ENCODE measurements around the gene RFC1.

Gene RFC1

DNA sequence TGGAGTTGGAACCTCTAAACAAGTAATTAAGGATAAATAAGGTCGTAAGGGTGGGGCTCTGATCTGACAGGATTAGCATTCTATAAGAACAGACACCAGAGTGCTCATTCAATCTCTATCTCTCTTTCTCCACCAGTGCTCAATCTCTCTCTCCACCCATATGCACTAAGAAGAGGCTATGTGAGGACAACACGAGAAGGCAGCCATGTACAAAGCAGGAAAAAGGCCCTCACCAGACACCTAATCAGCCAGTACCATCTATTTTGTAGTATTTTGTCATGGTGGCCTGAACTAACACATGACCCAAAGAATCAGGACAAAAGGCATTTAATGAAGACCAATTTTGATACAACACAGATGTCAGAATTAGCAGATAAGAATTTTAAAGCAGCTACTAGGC lies 16.8 kb downstream of the RFC1 start:
- peaks cover 22% of the 10 kb centered on the region for H3K4me1 ChIP-seq (ENCODE audit: control insufficient read depth, insufficient read depth, low read length)
- H3K9ac ChIP-seq (ENCODE audit: low read length): no peak overlapping the region
- H3K9me3 ChIP-seq (ENCODE audit: control insufficient read depth, low read length): peaks cover 5% of the 10 kb centered on the region
- DNase-seq (ENCODE audit: low read depth): no peak
- no peaks in the 10 kb centered on the region for H3K27me3 ChIP-seq (replicated peaks; ENCODE audit: control insufficient read depth, insufficient read depth, low read length)
- peaks cover 36% of the 10 kb centered on the region for H3K36me3 ChIP-seq (ENCODE audit: control insufficient read depth, insufficient read depth, low read length, severe bottlenecking)
- H3K4me3 ChIP-seq (ENCODE audit: low read length): no peak overlapping the region

DNA sequence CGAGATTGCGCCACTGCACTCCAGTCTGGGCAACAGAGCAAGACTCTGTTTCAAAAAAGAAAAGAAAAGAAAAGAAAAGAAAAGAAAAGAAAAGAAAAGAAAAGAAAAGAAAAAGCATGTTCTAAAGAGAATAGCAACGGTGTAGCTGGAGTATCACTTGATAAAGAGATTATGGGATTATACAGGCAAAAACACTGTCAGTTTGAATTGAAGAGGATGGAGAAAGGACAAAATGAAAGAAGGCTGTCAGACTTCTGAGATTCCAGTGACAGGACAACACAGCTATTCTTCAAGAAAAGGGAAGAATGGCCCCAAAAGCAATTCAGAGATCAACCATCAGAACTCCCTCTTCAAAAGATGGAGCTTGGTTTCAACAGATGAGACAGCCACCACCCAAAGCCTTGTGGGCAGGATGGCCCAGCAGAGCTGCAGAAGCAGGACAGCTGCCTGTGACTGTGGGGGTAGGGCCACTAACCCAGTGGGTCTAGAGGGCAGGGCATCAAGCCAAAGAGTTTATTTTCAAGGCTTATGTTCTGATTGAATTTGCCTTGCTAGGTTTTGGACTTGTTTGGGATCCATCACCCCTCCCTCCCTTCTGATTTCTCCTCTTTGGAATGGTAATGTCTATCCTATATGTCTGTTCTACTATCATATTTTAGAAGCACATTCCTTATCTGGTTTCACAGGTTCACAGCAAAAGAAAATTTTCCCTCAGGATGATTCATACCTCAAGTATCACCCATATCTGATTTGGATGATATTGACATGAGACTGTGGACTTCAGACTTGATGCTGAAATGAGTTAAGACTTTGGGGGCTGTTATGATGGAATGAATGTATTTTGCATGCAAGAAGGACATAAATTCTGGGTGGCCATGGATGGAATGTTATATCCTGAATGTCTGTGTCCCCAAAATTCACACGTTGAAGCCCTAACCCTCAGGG lies 17.5 kb downstream of the RFC1 start:
- Histone ChIP-seq H3K9ac (ENCODE audit: low read length) (no peak overlapping the region), H3K36me3 (ENCODE audit: control insufficient read depth, insufficient read depth, low read length, severe bottlenecking) (peaks cover 36% of the 10 kb centered on the region), H3K9me3 (ENCODE audit: control insufficient read depth, low read length) (peaks cover 5% of the 10 kb centered on the region), H3K27me3 (replicated peaks; ENCODE audit: control insufficient read depth, insufficient read depth, low read length) (no peaks in the 10 kb centered on the region), H3K4me3 (ENCODE audit: low read length) (no peak overlapping the region), H3K4me1 (ENCODE audit: control insufficient read depth, insufficient read depth, low read length) (peaks cover 15% of the 10 kb centered on the region)
- peak; percentile 6 for DNase-seq (ENCODE audit: low read depth)

DNA sequence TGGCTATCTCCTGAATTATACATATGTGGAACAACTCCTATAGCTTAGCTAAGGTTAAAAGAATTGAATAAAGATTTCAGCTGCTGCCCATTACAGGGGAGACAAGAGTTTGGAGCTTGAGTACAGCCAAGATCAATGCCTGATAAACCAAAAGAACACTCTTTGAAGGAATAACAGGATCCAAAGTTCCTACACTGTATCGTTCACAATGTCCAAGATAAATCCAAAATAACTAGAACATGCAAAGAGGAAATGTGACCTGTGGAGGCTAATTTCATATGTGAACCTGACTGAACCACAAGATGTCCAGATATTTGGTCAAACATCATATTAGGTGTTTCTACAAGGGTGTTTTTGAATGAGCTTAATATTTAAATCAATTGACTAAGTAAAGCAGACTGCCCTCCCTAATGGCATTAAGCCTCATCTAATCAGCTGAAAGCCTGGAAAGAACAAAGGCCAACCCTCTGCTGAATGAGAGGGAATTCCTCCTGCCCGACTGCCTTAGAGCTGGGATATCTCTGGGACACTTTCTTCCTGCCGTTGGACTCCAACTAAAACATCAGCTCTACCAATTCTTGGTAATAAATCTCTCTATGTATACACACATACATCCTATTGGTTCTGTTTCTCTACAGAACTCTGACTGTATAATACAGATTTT lies 19.2 kb downstream of the RFC1 start:
- H3K27me3 ChIP-seq (replicated peaks; ENCODE audit: control insufficient read depth, insufficient read depth, low read length): no peaks in the 10 kb centered on the region
- no peak for DNase-seq (ENCODE audit: low read depth)
- peaks cover 39% of the 10 kb centered on the region for H3K36me3 ChIP-seq (ENCODE audit: control insufficient read depth, insufficient read depth, low read length, severe bottlenecking)
- peaks cover 5% of the 10 kb centered on the region for H3K9me3 ChIP-seq (ENCODE audit: control insufficient read depth, low read length)
- no peak overlapping the region for H3K9ac ChIP-seq (ENCODE audit: low read length)
- no peak overlapping the region for H3K4me3 ChIP-seq (ENCODE audit: low read length)
- peaks cover 4% of the 10 kb centered on the region for H3K4me1 ChIP-seq (ENCODE audit: control insufficient read depth, insufficient read depth, low read length)

DNA sequence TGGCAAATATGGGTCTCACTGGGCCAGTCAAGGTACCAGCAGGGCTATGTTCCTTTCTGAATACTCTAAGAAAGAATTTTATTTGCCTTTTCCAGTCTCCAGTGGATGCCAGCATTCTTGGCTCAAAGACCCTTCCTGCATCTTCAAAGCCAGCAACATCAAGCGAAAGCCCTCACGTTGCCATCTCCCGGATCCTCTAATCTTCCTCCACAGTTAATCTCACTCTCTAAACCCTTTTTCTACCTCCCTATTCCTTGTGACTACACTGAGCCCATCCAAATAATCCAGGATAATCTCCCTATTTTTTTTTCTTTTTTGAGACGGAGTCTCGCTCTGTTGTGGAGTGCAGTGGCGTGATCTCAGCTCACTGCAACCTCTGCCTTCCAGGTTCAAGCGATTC lies 23.4 kb downstream of the RFC1 start:
- no peaks in the 10 kb centered on the region for H3K9me3 ChIP-seq (ENCODE audit: control insufficient read depth, low read length)
- no peaks in the 10 kb centered on the region for H3K4me1 ChIP-seq (ENCODE audit: control insufficient read depth, insufficient read depth, low read length)
- no peak for DNase-seq (ENCODE audit: low read depth)
- H3K36me3 ChIP-seq (ENCODE audit: control insufficient read depth, insufficient read depth, low read length, severe bottlenecking): peaks cover 15% of the 10 kb centered on the region
- no peak overlapping the region for H3K9ac ChIP-seq (ENCODE audit: low read length)
- H3K4me3 ChIP-seq (ENCODE audit: low read length): no peak overlapping the region
- no peaks in the 10 kb centered on the region for H3K27me3 ChIP-seq (replicated peaks; ENCODE audit: control insufficient read depth, insufficient read depth, low read length)

DNA sequence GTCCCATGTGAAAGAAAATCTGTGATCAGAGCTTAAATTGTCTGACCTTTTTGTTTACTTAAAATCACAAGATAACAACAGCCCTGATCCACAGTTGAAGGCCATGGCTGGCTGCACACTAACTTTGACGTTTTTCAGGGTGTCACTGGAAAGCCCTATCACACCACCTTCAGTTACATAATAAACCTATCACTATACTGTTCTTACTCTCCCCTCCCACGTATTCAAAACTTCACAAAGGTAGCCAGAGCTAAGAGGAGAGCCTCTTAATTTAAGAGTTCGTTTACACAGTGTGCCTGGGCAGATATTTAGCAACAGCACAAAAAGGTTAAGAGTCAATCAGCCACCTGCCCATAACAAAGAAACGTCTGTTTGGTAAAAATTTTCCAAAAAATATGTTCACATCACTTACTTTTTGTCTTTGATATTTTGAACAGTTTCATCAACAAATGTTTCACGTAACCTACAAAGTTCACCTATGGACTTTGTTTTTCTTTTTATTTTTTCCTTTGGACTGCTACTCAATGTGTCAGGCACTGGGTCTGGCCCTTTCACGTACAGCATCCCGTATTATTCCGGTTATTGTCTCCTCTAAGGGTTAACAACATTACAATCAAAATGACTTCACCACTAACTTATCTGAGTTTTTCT lies 25.0 kb downstream of the RFC1 start:
- H3K4me1 ChIP-seq (ENCODE audit: control insufficient read depth, insufficient read depth, low read length): no peaks in the 10 kb centered on the region
- H3K27me3 ChIP-seq (replicated peaks; ENCODE audit: control insufficient read depth, insufficient read depth, low read length): no peaks in the 10 kb centered on the region
- no peak for DNase-seq (ENCODE audit: low read depth)
- no peak overlapping the region for H3K4me3 ChIP-seq (ENCODE audit: low read length)
- no peak overlapping the region for H3K9ac ChIP-seq (ENCODE audit: low read length)
- H3K9me3 ChIP-seq (ENCODE audit: control insufficient read depth, low read length): no peaks in the 10 kb centered on the region
- H3K36me3 ChIP-seq (ENCODE audit: control insufficient read depth, insufficient read depth, low read length, severe bottlenecking): peaks cover 6% of the 10 kb centered on the region

DNA sequence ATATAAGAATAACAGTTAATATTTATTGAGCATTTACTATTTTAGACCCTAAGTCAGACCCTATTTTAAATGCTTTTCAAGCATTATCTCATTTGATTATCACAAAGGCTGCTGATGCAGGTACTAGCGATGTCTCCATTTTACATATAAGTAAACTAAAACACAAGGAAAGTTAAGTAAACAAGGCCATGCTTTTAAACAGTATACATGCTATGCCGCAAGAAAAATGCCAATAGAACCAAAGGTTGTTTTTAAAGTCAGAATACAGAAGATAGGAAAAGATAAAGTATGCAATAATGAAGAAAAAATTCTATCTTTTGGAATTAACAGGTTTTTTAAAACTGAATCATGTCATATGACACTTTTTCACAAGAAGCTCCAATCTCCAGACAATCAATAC lies 26.2 kb downstream of the RFC1 start:
- H3K27me3 ChIP-seq (replicated peaks; ENCODE audit: control insufficient read depth, insufficient read depth, low read length): no peaks in the 10 kb centered on the region
- H3K36me3 ChIP-seq (ENCODE audit: control insufficient read depth, insufficient read depth, low read length, severe bottlenecking): peaks cover 4% of the 10 kb centered on the region
- H3K9me3 ChIP-seq (ENCODE audit: control insufficient read depth, low read length): no peaks in the 10 kb centered on the region
- no peak for DNase-seq (ENCODE audit: low read depth)
- H3K9ac ChIP-seq (ENCODE audit: low read length): no peak overlapping the region
- H3K4me1 ChIP-seq (ENCODE audit: control insufficient read depth, insufficient read depth, low read length): no peaks in the 10 kb centered on the region
- no peak overlapping the region for H3K4me3 ChIP-seq (ENCODE audit: low read length)

DNA sequence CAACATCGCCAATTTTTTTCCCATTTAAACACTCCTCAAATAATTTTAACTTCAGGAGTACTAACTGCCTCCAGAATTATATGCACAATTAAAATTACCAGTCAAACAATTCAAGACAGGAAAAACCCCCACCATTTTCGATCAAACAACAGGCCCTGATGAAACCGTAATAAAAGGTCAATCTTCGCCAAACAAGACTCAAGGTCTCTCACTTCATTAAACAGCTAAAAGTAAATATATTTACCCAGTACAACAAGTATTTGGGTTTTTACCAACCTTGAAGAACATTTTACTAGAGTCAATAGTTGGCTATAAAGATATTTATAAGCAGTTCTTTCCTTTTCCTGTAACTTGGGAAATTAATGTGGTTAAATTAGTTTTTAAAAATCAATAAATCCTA lies 28.3 kb downstream of the RFC1 start:
- peaks cover 4% of the 10 kb centered on the region for H3K36me3 ChIP-seq (ENCODE audit: control insufficient read depth, insufficient read depth, low read length, severe bottlenecking)
- no peak for DNase-seq (ENCODE audit: low read depth)

DNA sequence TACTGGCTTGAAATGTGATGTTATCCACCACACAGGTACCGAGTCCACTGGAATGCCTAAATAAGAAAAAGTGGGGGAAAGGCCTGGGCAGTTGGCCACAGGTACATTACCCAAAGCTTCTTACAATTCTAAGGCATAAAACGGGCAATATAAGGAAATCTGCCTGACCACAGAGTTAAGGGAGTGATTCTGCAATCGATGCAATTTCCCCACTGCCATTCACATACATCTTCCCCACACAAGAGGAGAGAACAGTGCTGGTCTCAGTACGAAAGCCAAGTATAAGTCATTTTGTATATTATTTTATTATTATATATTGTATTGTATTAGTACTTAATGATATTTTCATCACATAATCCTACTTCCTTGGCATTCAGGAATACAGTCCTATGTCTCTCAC lies 30.6 kb downstream of the RFC1 start:
- H3K36me3 ChIP-seq (ENCODE audit: control insufficient read depth, insufficient read depth, low read length, severe bottlenecking): no peaks in the 10 kb centered on the region
- DNase-seq (ENCODE audit: low read depth): no peak
- no peaks in the 10 kb centered on the region for H3K9me3 ChIP-seq (ENCODE audit: control insufficient read depth, low read length)
- H3K4me1 ChIP-seq (ENCODE audit: control insufficient read depth, insufficient read depth, low read length): no peaks in the 10 kb centered on the region
- H3K27me3 ChIP-seq (replicated peaks; ENCODE audit: control insufficient read depth, insufficient read depth, low read length): no peaks in the 10 kb centered on the region
- H3K9ac ChIP-seq (ENCODE audit: low read length): no peak overlapping the region
- no peak overlapping the region for H3K4me3 ChIP-seq (ENCODE audit: low read length)

More for the DNA sequence above, 28.3 kb downstream of the RFC1 start:
- H3K9ac ChIP-seq (ENCODE audit: low read length): no peak overlapping the region
- H3K4me3 ChIP-seq (ENCODE audit: low read length): no peak overlapping the region
- no peaks in the 10 kb centered on the region for H3K9me3 ChIP-seq (ENCODE audit: control insufficient read depth, low read length)
- H3K4me1 ChIP-seq (ENCODE audit: control insufficient read depth, insufficient read depth, low read length): no peaks in the 10 kb centered on the region
- H3K27me3 ChIP-seq (replicated peaks; ENCODE audit: control insufficient read depth, insufficient read depth, low read length): no peaks in the 10 kb centered on the region

DNA sequence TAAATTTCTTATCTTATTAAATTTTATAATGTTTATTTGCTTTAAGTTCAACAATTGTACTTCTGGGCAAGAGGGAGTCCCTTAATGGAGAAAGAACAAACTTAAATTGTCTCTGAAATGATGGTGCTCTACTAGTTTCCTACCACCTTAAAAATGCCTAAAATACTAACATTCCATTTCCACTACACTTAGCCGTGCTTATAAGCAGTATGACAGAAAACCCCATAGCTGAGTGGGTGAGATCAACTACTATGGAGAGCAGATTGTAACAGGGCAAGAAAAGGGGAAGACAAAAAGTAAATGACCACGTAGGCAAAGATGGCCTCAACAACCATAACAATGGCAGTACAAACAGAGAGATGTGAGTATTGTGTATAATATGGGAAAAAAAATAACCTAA lies 35.0 kb downstream of the RFC1 start:
- Histone ChIP-seq H3K4me3 (ENCODE audit: low read length) (no peak overlapping the region), H3K9me3 (ENCODE audit: control insufficient read depth, low read length) (no peaks in the 10 kb centered on the region), H3K27me3 (replicated peaks; ENCODE audit: control insufficient read depth, insufficient read depth, low read length) (no peaks in the 10 kb centered on the region), H3K4me1 (ENCODE audit: control insufficient read depth, insufficient read depth, low read length) (no peaks in the 10 kb centered on the region), H3K9ac (ENCODE audit: low read length) (no peak overlapping the region), H3K36me3 (ENCODE audit: control insufficient read depth, insufficient read depth, low read length, severe bottlenecking) (peaks cover 9% of the 10 kb centered on the region)
- DNase-seq (ENCODE audit: low read depth): no peak

DNA sequence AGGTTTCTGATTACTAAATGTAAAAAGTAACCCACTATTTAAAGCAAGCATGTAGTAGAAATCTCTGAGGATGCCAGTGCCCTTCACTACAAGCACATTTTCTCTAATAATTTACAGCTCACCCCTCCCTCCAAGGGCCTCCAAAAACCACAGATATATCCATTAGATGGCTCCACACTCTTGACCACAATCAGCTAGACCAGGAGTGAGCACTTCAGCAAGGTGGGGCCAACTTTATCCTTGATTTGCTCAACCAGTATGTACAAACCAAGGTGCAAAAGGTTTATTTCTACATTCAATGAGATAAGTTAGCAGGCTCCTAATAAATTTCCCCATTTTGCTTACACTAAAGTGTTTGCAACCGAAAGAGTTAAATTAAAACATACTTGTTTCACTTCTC lies 35.8 kb downstream of the RFC1 start:
- Histone ChIP-seq H3K27me3 (replicated peaks; ENCODE audit: control insufficient read depth, insufficient read depth, low read length) (no peaks in the 10 kb centered on the region), H3K36me3 (ENCODE audit: control insufficient read depth, insufficient read depth, low read length, severe bottlenecking) (peaks cover 9% of the 10 kb centered on the region), H3K9ac (ENCODE audit: low read length) (no peak overlapping the region), H3K4me3 (ENCODE audit: low read length) (no peak overlapping the region), H3K4me1 (ENCODE audit: control insufficient read depth, insufficient read depth, low read length) (no peaks in the 10 kb centered on the region), H3K9me3 (ENCODE audit: control insufficient read depth, low read length) (no peaks in the 10 kb centered on the region)
- DNase-seq (ENCODE audit: low read depth): no peak

DNA sequence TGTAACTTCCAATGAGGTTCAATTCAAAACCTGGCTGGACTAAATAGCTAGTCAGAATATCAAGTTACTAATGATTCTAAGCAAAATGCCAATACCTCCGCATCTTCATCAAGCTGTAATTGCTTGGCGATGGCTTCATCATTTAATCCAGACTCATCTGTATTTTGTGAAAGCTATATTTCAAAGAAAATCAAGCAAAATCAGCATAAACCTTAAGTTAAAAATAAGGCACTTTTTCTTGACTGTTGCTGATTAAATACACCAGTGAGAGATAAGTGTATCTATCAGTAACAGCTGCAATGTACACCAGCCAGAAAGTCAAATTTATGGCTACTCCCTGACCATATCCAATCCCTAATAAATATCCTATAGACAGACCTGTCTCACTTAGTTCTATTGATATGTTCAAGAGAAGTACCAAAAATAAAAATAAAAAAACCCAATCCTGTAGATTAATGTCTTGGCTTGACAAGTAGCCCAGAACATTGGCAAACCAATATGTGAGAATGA lies 39.6 kb downstream of the RFC1 start:
- no peak for DNase-seq (ENCODE audit: low read depth)

More for the DNA sequence above, 39.6 kb downstream of the RFC1 start:
- no peak overlapping the region for H3K9ac ChIP-seq (ENCODE audit: low read length)
- no peak overlapping the region for H3K4me3 ChIP-seq (ENCODE audit: low read length)
- peaks cover 11% of the 10 kb centered on the region for H3K4me1 ChIP-seq (ENCODE audit: control insufficient read depth, insufficient read depth, low read length)
- peaks cover 9% of the 10 kb centered on the region for H3K36me3 ChIP-seq (ENCODE audit: control insufficient read depth, insufficient read depth, low read length, severe bottlenecking)
- H3K27me3 ChIP-seq (replicated peaks; ENCODE audit: control insufficient read depth, insufficient read depth, low read length): no peaks in the 10 kb centered on the region
- H3K9me3 ChIP-seq (ENCODE audit: control insufficient read depth, low read length): no peaks in the 10 kb centered on the region
